ENCODE measurements around the gene CDH8.

CDH8 gene

DNA sequence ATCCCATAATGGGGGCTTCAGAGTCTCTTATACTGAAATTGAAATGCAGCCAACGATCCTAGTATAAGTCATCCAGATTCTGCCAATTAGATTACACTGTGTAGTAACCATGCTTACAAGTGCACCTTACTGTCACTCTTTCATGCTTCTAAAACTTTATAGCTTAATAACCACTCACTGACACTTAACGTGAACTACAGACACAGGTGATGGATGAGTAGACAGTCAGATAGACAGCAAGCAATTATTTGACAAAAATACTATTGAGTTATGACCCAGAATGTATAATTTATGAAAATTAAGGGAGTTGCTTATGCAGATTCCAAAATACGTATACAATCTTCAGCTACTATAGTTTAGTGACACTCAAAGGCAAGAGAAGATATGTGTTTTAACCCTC is 6.3 kb downstream of the CDH8 start:
- DNase-seq (ENCODE audit: low read depth in 1 of 2, low spot score in 1 of 2) = no peak

- DNase-seq (ENCODE audit: low read depth in 1 of 2, low spot score in 1 of 2) = no peak
Observed at GRCh38 chr16:62022688-62023087, 13.6 kb downstream of the CDH8 start.

GRCh38 chr16:62021161-62021581 is 15.1 kb downstream of the CDH8 start:
- DNase-seq (ENCODE audit: low read depth in 1 of 2, low spot score in 1 of 2) = no peak

GRCh38 chr16:62020681-62021080 is 15.6 kb downstream of the CDH8 start:
- DNase-seq (ENCODE audit: low read depth in 1 of 2, low spot score in 1 of 2) = no peak

DNA sequence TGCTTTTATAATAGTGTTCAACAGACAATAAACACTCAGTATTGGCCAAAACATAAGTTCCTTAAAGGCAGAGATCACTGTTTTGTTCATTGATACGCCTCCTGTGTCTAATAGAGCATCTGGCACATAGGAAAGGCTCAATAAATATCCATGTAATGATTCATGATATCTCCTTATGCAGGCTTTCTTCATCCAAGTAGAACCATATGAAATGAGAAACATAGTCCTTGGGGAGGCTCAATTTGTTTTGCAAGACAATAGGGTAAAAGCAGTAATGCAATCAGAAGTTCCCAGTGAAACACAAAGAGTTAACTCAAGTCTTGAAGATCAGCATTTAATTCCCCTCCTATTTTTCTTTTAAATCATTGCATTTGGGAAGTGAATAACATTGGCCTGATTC is 16.4 kb downstream of the CDH8 start:
- no peak for DNase-seq (ENCODE audit: low read depth in 1 of 2, low spot score in 1 of 2)

DNA sequence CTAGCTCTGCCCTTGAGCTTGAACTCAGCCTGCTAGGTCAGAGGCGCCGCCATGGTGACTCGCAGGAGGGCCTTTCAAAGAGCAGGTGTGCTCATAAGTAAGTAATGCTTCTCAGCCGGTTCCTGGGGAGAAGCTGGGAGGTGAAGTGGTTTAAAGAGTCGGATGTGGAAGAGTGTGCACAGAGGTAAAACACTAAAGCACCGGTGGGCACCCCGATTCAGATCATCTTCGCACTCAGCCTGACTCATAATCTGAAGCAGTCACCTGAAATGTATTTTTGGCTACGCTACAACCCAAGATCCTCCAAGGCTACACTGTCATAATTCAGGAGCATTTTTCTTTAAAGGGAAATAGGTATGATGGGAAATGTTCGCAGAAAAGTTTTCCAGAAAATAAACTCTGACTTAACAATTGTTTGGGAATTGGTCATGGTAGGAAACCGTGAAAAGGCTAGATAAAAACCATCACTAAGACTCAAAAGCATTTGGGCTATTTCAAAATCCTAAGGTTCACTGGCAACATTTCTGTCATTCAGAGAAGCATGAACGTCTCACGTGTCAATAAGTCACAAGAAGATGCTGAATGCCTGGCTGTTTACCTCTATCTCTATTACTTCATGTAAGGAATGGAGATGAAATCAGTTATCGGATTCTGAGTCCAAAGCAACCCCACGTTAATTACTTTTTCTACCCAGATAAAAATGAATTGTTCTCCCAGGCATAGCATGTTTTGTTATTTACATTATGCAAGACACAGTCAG is 17.8 kb downstream of the CDH8 start:
- no peak for DNase-seq (ENCODE audit: low read depth in 1 of 2, low spot score in 1 of 2)

GRCh38 chr16:62014319-62014923 is 21.8 kb downstream of the CDH8 start:
- no peak for DNase-seq (ENCODE audit: low read depth in 1 of 2, low spot score in 1 of 2)

GRCh38 chr16:62010186-62010585 is 26.1 kb downstream of the CDH8 start:
- DNase-seq (ENCODE audit: low read depth in 1 of 2, low spot score in 1 of 2) = no peak

DNA sequence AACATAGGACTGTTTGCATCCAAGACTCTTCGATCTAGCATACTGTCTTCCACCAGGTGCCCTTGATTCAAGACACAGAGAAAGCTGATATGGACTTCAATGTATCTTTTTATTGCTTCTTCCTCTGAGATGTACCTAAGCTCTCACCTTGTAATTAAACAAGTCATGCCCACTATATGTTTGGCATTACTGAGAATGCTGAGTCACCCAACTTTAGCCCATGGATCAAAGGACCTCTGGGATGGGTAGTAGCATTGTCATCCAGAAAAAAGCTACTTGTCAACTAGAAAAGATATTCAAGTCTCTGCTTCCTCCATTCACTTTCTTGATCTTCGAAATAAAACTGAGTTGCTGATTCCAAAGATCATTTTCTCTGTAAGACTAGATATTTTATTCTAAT is 37.8 kb downstream of the CDH8 start:
- DNase-seq (ENCODE audit: low read depth in 1 of 2, low spot score in 1 of 2) = no peak

DNA sequence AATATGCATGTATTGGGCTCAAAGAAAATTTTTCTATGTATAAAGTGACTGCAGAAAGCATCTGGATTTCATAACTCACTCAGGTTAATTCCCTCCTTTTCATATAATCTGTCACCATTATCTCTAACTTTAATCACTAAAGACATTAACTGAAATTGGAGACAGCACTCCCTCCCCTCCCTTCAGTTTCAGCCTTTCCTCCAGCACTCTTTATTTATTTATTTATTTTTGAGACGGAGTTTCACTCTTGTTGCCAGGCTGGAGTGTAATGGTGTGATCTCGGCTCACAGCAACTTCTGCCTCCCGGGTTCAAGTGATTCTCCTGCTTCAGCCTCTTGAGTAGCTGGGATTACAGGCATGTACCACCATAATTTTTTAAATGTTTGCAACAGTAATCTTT is 43.1 kb downstream of the CDH8 start:
- DNase-seq (ENCODE audit: low read depth in 1 of 2, low spot score in 1 of 2) = no peak

DNA sequence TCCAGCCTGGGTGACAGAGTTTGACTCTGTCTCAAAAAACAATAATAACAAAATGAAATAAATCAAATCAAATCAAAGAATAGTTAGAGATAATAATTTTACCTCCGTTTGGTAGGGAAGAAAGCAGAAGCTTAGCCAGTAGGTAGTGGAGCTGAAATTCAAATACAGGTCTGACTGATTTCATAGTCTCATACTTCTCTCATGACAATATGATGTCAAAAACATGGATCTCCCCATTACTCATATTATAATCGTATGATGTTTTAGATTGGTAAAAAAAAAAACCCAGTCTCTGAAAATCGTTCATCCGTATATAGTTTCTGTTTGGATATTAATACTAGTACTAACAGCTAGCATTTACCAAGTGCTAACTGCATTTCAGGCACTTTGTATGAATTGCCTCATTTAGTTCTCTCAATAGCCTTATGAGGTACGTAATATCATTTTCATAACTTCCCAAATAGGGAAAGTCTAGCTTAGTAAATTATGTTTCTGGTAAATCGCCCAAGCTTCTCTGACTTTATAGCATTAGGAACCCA is 48.7 kb downstream of the CDH8 start:
- DNase-seq (ENCODE audit: low read depth in 1 of 2, low spot score in 1 of 2) = no peak

- DNase-seq (ENCODE audit: low read depth in 1 of 2, low spot score in 1 of 2) = no peak
Observed at GRCh38 chr16:61969077-61969382, 67.2 kb downstream of the CDH8 start.

GRCh38 chr16:61968242-61969076 is 67.8 kb downstream of the CDH8 start:
- no peak for DNase-seq (ENCODE audit: low read depth in 1 of 2, low spot score in 1 of 2)

DNA sequence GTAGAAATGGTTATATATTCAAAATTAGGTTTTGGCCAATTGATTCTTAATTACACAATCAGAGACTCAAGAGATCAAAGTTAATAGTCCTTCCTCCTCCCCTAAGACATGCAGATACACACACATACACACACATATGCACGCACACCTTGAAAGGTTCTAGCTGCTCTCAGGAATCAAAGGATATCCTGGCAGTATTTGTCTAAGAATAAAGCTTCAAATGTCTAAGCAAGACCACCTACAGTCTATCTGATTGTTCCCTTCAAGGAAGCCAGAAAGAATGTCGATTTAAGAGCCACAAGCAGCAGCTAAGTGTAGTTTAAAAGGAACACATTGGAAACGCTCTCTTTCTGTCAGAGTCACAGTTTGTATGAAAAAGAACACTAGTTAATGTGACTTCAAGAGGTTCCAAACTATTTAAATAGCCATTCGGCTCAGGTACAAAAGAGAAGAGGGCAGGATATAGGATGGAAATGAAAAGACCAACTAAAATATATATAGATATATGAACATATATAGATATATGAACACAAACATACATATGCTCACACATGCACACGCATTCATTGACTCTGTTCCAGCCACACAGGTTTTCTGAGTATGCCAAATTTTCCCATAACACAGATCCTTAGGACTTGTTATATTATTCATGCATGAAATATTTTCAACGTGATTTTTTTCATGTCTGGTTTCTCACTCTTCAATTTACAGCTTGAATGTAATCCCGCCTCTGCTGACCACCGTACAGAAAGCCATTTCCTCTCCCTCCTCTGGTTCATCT is 79.0 kb downstream of the CDH8 start:
- no peak for DNase-seq (ENCODE audit: low read depth in 1 of 2, low spot score in 1 of 2)

DNA sequence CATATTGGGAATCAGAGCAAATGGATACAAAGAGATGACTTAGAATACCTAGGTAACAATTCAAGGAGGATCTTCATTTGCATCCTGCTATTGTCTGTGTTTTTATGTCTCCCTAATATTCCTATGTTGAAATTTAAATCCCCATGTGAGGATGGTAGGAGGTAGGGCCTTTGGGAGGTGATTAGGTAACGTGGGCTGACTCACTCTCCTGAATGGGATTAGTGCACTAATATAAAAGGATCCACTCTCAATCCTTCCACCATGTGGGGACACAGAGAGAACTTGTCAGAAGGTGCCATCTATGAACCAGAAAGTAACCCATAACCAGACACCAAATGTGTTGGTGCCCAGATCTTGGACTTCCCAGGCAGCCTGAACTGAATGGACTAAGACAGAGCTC is 83.4 kb downstream of the CDH8 start:
- DNase-seq (ENCODE audit: low read depth in 1 of 2, low spot score in 1 of 2) = no peak

GRCh38 chr16:61948414-61948813 is 87.8 kb downstream of the CDH8 start:
- no peak for DNase-seq (ENCODE audit: low read depth in 1 of 2, low spot score in 1 of 2)

DNA sequence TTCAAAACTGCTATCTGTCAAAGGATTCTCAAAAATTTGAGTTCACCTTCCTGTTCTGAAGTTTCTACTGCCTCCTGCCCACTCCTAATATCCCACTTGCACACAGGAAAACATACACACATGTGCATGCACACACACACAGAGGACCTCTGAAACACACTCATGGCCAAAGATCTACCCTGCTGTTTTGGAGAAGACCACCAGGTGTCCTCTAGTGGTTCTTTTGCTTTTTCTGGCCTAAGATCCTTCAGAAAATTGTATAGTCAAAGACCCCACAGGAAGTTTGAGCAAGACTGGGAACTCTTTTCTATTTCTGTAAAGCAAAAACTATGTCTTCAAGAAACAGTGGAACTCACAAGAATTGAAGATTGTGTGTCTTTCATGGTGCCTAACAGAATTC is 90.2 kb downstream of the CDH8 start:
- DNase-seq (ENCODE audit: low read depth in 1 of 2, low spot score in 1 of 2) = no peak

GRCh38 chr16:61945511-61945910 is 90.7 kb downstream of the CDH8 start:
- DNase-seq (ENCODE audit: low read depth in 1 of 2, low spot score in 1 of 2) = no peak

DNA sequence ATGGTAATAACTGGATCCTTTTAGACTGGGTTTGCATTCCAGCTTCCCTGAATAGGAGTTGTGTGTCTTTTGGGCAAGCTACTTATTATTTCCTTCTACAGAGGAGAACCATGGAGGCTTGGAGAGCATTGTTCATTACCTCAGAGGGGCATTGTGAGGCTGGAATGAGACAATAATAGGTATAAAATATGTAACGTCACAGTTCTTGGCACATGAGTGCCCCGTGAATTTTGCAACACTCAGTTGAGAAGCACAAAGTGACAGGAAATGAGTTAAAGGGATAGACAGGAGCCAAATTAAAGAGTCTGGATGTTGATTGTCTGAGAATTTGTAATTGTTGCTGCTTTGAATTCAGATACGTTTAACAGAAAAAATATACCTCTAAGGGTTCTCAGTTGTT is 92.2 kb downstream of the CDH8 start:
- DNase-seq (ENCODE audit: low read depth in 1 of 2, low spot score in 1 of 2) = no peak

- no peak for DNase-seq (ENCODE audit: low read depth in 1 of 2, low spot score in 1 of 2)
Observed at GRCh38 chr16:61940611-61941010, 95.6 kb downstream of the CDH8 start.

DNA sequence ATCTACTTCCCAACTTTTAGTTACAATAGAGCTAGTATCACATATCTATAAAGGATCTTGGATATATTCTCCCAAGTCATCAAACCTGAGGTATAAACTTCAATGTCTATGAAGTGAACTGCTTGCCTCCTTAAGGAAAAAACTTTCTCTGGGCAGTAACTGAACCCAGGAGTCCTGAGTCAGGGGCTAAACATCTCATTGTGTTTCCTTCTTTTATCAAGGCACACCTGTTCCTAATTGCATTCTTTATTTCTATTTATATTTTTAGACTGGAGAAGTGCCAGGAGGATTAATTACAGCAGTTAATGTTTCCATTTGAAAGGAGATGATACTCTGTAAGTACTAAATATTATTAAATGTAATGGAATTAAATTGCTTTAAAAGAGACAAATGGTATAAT is 98.6 kb downstream of the CDH8 start:
- DNase-seq (ENCODE audit: low read depth in 1 of 2, low spot score in 1 of 2) = no peak
